Transverse colon (tissue), 3 donors: Measurements from ENCODE around the gene LRPPRC.

Experiments used
- CTCF ChIP-seq, 5 experiments: fragments of 200-600 bp in 3 of 5; fragments of 450-650 bp in 2 of 5; sonication (generic) in 3 of 5; IDR thresholded peaks; 1 replicate in 2 of 5; 2 replicates in 3 of 5; pipeline ENCODE4 v1.5.1; 2016 to 2017; ENCODE audit warnings: antibody characterized with exemption in 5 of 5, inconsistent platforms in 3 of 5, mild to moderate bottlenecking in 2 of 5, moderate library complexity in 1 of 5
- POLR2A ChIP-seq: fragments of 450-650 bp; IDR thresholded peaks from one replicate; pipeline ENCODE4 v1.6.1; 2016; ENCODE audit warnings: antibody characterized with exemption, mild to moderate bottlenecking, moderate library complexity

DNA sequence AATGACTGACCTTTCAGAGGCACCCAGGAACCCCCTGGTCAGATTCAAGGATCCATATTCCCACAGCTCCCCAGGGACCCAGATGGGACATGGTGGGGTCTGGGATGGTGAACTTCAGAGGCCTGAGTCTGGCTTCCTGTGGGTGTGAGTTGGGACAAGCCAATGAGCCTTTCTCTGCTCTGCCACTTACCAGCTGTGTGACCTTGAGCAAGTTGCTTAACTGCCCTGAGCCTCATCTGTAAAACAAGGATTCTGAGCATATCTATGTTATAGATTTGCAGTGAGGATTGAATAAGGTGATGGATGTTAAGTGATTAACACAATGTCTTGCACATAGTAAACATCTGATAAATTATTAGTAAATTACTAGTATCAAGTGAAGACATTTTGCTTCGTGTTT, 150.6 kb downstream of the LRPPRC start:
- TF ChIP-seq CTCF (IDR thresholded peaks at IDR 0.05) (no peak), POLR2A (no peak)
